ENCODE data around the gene CRADD. TPM values are rescaled to one million over a fixed set of nuclear protein-coding genes. Genes with fewer than 3 reads are reported as not detected.

CRADD gene
- total and polyA plus RNA-seq, 2 donors (not counting 3 experiments of a cell fraction or from before 2014, with no cell fraction given) = 11.7 to 14.5 TPM

DNA sequence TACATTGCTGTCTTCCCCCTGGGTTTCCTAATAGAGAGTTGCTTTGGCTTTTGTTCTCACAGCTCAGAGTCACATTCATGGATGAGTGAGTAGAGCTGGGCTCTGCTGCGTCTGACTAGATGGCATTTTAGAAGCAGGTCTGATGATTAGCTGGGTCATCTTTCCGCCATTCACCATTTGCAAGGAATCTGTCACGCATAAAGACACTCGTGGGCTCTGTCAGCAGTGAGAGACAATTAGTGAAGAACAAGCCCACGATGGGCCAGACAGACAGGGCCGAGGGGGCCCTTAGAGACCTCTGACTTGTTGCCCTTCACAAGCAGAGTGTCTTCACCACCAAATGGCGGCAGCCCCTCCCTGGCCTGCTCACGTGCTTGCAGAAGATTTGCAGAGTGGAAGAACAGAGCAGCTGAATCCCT lies 175.0 kb downstream of the CRADD start:
- no peaks in the 10 kb centered on the region for H4K20me1 ChIP-seq (replicated peaks; ENCODE audit: control insufficient read depth, extremely low read depth, insufficient read depth, low read length)
- no peaks in the 10 kb centered on the region for H3K79me2 ChIP-seq (ENCODE audit: control insufficient read depth, insufficient read depth, low read length)
- H3K4me1 ChIP-seq (ENCODE audit: control insufficient read depth, extremely low read depth, insufficient read depth, low read length) = peaks cover 5% of the 10 kb centered on the region
- no peaks in the 10 kb centered on the region for H3K36me3 ChIP-seq (ENCODE audit: control insufficient read depth in 2 of 2, extremely low read depth in 1 of 2, insufficient read depth in 2 of 2, low read length in 2 of 2)
- dilution Hi-C loops (cut with MboI; ENCODE audit: extremely low pct_ligation_motif_present, low sequenced_read_pairs) = no loop called here
- no peak overlapping the region for H3K9ac ChIP-seq (replicated peaks; ENCODE audit: extremely low read depth, insufficient read depth, low read length)
- H3K27me3 ChIP-seq (ENCODE audit: control insufficient read depth in 2 of 2, insufficient read depth in 2 of 2, low read length in 2 of 2) = no peaks in the 10 kb centered on the region
- BruUV-seq (replicated peaks) = no TSS peak
- H3K4me3 ChIP-seq (replicated peaks in 1 of 3; ENCODE audit: insufficient read depth in 1 of 3, low read depth in 1 of 3, low read length in 3 of 3) = no peak overlapping the region
- FAIRE-seq (no peak), DNase-seq (ENCODE audit: low read depth, low spot score) (no peak)
- TF ChIP-seq EZH2 (IDR thresholded peaks at IDR 0.05; ENCODE audit: borderline replicate concordance, low read depth, low read length, severe bottlenecking) (no peak), FOS (IDR thresholded peaks at IDR 0.05; ENCODE audit: borderline replicate concordance, insufficient read depth, low read length) (no peak)
- H3K4me2 ChIP-seq (ENCODE audit: insufficient read depth, low read length) = no peak overlapping the region
- no peaks in the 10 kb centered on the region for H3K9me3 ChIP-seq (replicated peaks; ENCODE audit: control insufficient read depth, insufficient read depth, low read length)
- intact Hi-C loops (cut with micrococcal nuclease) = no loop called here
- no peak overlapping the region for H3K27ac ChIP-seq (ENCODE audit: insufficient read depth, low read depth, low read length)
- H2AFZ ChIP-seq (ENCODE audit: low read depth, low read length) = no peak overlapping the region
- H3K9me1 ChIP-seq (replicated peaks; ENCODE audit: control insufficient read depth, extremely low read depth, insufficient read depth, low read length) = no peaks in the 10 kb centered on the region
- POLR2A ChIA-PET = no interaction called here
- CTCF ChIA-PET = interaction anchor here (1.5 kb wide), 1 partner anchor 249 kb away, joined by 4 read pairs; no protein-coding TSS in a partner anchor

DNA sequence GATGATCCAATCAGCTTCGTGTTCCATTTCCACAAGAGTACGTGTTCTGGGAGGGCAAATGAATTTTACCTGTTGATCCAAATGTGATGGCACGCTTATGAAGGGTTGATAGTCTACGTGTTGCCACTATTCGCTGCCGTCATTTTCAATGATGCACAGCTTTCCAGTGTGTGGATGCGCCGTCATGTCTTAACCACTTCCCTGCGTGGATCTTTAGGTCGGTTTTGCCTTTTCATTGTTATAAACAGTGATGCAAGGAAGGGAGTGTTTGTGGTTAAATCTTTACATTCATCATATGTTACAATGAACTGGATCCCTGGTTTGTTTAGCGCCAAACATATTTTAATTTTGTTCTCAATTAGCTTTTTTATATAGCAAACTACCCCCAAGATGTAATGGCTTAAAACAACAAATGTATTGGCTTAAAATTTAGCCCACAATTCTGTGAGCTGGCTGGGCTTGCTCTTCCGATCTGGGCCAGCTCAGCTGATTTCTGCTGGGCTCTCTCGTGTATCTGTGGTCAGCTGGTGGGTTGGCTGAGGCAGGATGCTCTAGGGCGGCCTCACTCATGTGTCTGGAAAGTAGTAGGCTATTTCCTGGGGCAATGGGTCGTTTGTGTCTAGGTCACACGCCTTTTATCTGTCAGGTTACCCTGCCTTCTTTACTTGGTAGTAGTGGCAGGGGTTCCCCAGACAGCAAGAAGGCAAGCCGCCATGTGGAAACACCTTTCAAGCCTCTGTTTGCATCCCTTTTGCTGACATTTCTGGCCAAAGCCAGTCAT lies 176.7 kb downstream of the CRADD start:
- no peaks in the 10 kb centered on the region for H4K20me1 ChIP-seq (replicated peaks; ENCODE audit: control insufficient read depth, extremely low read depth, insufficient read depth, low read length)
- no peak overlapping the region for H2AFZ ChIP-seq (ENCODE audit: low read depth, low read length)
- H3K9ac ChIP-seq (replicated peaks; ENCODE audit: extremely low read depth, insufficient read depth, low read length) = no peak overlapping the region
- CTCF ChIA-PET = interaction anchor here (0.7 kb wide), 1 partner anchor 248 kb away, joined by 3 read pairs; no protein-coding TSS in a partner anchor
- H3K4me3 ChIP-seq (replicated peaks in 1 of 3; ENCODE audit: insufficient read depth in 1 of 3, low read depth in 1 of 3, low read length in 3 of 3) = no peak overlapping the region
- H3K27me3 ChIP-seq (ENCODE audit: control insufficient read depth in 2 of 2, insufficient read depth in 2 of 2, low read length in 2 of 2) = no peaks in the 10 kb centered on the region
- no peak for TF ChIP-seq FOS (IDR thresholded peaks at IDR 0.05; ENCODE audit: borderline replicate concordance, insufficient read depth, low read length)
- TF ChIP-seq MYC (IDR thresholded peaks at IDR 0.05; ENCODE audit: low read depth, low read length) = no peak
- TF ChIP-seq EZH2 (IDR thresholded peaks at IDR 0.05; ENCODE audit: borderline replicate concordance, low read depth, low read length, severe bottlenecking) = no peak
- TF ChIP-seq POLR2AphosphoS5 (IDR thresholded peaks at IDR 0.05; ENCODE audit: insufficient read depth, low read depth, low read length) = no peak
- no peak for TF ChIP-seq MAX (IDR thresholded peaks at IDR 0.05; ENCODE audit: insufficient read depth, insufficient read length)
- TF ChIP-seq JUN (IDR thresholded peaks at IDR 0.05; ENCODE audit: borderline replicate concordance, insufficient read depth, insufficient read length, low read depth) = no peak
- no peak for TF ChIP-seq GATA2 (IDR thresholded peaks at IDR 0.05; ENCODE audit: insufficient read depth, insufficient read length, low read depth, low read length)
- no peak for TF ChIP-seq POLR2A (IDR thresholded peaks at IDR 0.05; ENCODE audit: low read depth, low read length)
- no peak for TF ChIP-seq CTCF (IDR thresholded peaks at IDR 0.05; ENCODE audit: extremely low read depth in 1 of 2, insufficient read depth in 1 of 2, low read depth in 1 of 2, low read length in 2 of 2)
- intact Hi-C loops (cut with micrococcal nuclease) (no loop called here), dilution Hi-C loops (cut with MboI; ENCODE audit: extremely low pct_ligation_motif_present, low sequenced_read_pairs) (no loop called here)
- peaks cover 2% of the 10 kb centered on the region for H3K4me1 ChIP-seq (ENCODE audit: control insufficient read depth, extremely low read depth, insufficient read depth, low read length)
- no TSS peak for BruUV-seq (replicated peaks)
- no peaks in the 10 kb centered on the region for H3K9me3 ChIP-seq (replicated peaks; ENCODE audit: control insufficient read depth, insufficient read depth, low read length)
- no peak overlapping the region for H3K27ac ChIP-seq (ENCODE audit: insufficient read depth, low read depth, low read length)
- FAIRE-seq (no peak), DNase-seq (ENCODE audit: low read depth, low spot score) (no peak)
- no peak overlapping the region for H3K4me2 ChIP-seq (ENCODE audit: insufficient read depth, low read length)
- no peaks in the 10 kb centered on the region for H3K9me1 ChIP-seq (replicated peaks; ENCODE audit: control insufficient read depth, extremely low read depth, insufficient read depth, low read length)
- H3K79me2 ChIP-seq (ENCODE audit: control insufficient read depth, insufficient read depth, low read length) = no peaks in the 10 kb centered on the region
- H3K36me3 ChIP-seq (ENCODE audit: control insufficient read depth in 2 of 2, extremely low read depth in 1 of 2, insufficient read depth in 2 of 2, low read length in 2 of 2) = no peaks in the 10 kb centered on the region
- POLR2A ChIA-PET = no interaction called here
